NCI-H2227 treated with DMSO at 0.1 percent for 48 hours (cell line): ENCODE data around the gene PCDHGA6.
"Not testable (repeated sequence)": the region's sequence is repeated elsewhere in the genome, so short reads cannot be mapped to it uniquely, and the experiment has no call there.

Source experiments
- DNase-seq: peaks from one replicate; lab custom pipeline; 2025; lab: John Stamatoyannopoulos, UW

Gene PCDHGA6

GRCh38 chr5:141392429-141393198 lies 18.9 kb downstream of the PCDHGA6 start, which contains the start of gene PCDHGA8:
Gene PCDHGA8, plus strand, starts transcription at chr5:141392633. Its CDS starts 181 bp downstream, at chr5:141392814.
- no peak for DNase-seq

- no peak for DNase-seq
These were observed 19.6 kb downstream of the PCDHGA6 start for GRCh38 chr5:141393267-141393666.

- DNase-seq: not testable (repeated sequence)
These were observed 20.9 kb downstream of the PCDHGA6 start for GRCh38 chr5:141394401-141395187.

- not testable (repeated sequence) for DNase-seq
These were observed 24.3 kb downstream of the PCDHGA6 start, which contains the start of gene PCDHGB5 for GRCh38 chr5:141397756-141398551. Gene PCDHGB5, plus strand, starts transcription at chr5:141397947. Its CDS starts 181 bp downstream, at chr5:141398128.

- no peak for DNase-seq
These were observed 24.9 kb downstream of the PCDHGA6 start for GRCh38 chr5:141398608-141399007.

- DNase-seq: no peak
These were observed 26.0 kb downstream of the PCDHGA6 start for GRCh38 chr5:141399555-141400258.

- DNase-seq: no peak
These were observed 29.0 kb downstream of the PCDHGA6 start, which contains the start of gene PCDHGA9 for GRCh38 chr5:141402553-141403243. Gene PCDHGA9, plus strand, starts transcription at chr5:141402778. Its CDS starts 175 bp downstream, at chr5:141402953.

GRCh38 chr5:141403387-141403786 lies 29.7 kb downstream of the PCDHGA6 start:
- DNase-seq: no peak

GRCh38 chr5:141407790-141408505 lies 34.3 kb downstream of the PCDHGA6 start, which contains the start of gene PCDHGB6:
Gene PCDHGB6, plus strand, starts transcription at chr5:141408021. Its CDS starts 182 bp downstream, at chr5:141408203.
- not testable (repeated sequence) for DNase-seq

GRCh38 chr5:141409598-141410306 lies 36.1 kb downstream of the PCDHGA6 start:
- no peak for DNase-seq

- no peak for DNase-seq
These were observed 37.9 kb downstream of the PCDHGA6 start for GRCh38 chr5:141411575-141411974.

GRCh38 chr5:141412854-141413539 lies 39.3 kb downstream of the PCDHGA6 start, which contains the start of gene PCDHGA10:
Gene PCDHGA10, plus strand, starts transcription at chr5:141412987. Its CDS starts 189 bp downstream, at chr5:141413176.
- no peak for DNase-seq

GRCh38 chr5:141413540-141414069 lies 39.9 kb downstream of the PCDHGA6 start:
- DNase-seq: no peak

GRCh38 chr5:141414548-141415274 lies 41.0 kb downstream of the PCDHGA6 start:
- DNase-seq: not testable (repeated sequence)

- not testable (repeated sequence) for DNase-seq
These were observed 41.6 kb downstream of the PCDHGA6 start for GRCh38 chr5:141415275-141415618.

GRCh38 chr5:141417494-141418172 lies 43.9 kb downstream of the PCDHGA6 start, which contains the start of gene PCDHGB7:
Gene PCDHGB7, plus strand, starts transcription at chr5:141417677. Its CDS starts 183 bp downstream, at chr5:141417860.
- DNase-seq: not testable (repeated sequence)
